Activated effector memory CD4-positive, alpha-beta T cell treated with Interleukin-2 at 50 U/mL for 16 hours (primary cell): ENCODE results near the gene GPRIN2.
"Not testable (repeated sequence)": the region's sequence is repeated elsewhere in the genome, so short reads cannot be mapped to it uniquely, and the experiment has no call there.

Experiments used
- DNase-seq: peaks from one replicate; pipeline ENCODE4 v3.0.0-alpha.2; 2020

Gene GPRIN2

DNA sequence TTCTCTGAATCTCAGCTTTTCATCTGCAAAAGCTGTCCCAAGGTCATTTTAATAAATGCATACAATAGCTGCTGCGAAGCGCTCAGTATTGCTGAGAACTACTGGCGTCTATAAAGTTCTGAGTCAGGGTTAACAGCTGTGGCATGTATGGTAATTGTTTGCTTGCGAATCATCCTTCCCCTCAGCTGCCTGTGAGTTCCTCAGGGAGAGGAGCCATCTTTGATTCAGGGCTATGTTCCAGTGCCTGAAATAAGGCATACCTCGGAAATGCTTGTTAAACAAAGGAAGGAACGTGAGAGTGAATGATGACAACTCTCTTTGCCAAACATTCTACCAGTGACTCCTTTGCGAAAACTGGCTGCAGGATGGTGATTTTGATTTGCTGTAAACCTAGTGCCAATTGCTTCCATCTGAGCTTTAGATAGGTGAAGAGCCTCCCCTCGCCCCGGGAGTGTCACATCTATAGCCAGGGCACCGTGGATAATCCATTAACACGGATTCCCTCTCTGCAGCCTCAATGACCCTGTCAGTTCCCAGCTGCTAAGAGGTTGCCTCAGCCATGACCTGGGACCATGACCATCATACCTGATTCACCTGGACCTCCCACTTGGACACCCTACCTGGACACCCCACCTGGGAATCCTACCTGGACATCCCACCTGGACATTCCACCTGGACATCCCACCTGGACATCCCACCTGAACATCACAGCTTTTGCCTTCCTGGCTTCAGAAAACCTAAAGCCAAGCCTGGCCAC is 39.6 kb downstream of the GPRIN2 start:
- DNase-seq, result no peak

DNA sequence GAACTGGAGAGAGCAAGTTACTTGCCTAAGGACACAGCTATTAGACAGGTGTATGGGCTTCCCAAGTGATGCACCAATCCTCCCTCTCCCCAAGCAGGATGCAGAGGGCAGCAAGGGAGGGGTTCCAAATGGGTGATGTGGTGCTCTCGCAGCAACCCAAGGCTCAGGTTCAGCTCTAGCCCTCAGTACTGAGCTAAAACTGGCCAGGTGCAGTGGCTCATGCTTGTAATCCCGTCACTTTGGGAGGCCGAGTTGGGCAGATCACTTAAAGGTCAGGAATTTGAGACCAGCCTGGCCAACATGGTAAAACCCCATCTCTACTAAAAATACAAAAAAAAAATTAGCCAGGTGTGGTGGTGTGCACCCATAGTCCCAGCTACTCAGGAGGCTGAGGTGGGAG is 40.7 kb downstream of the GPRIN2 start:
- DNase-seq, result peak; percentile 0

DNA sequence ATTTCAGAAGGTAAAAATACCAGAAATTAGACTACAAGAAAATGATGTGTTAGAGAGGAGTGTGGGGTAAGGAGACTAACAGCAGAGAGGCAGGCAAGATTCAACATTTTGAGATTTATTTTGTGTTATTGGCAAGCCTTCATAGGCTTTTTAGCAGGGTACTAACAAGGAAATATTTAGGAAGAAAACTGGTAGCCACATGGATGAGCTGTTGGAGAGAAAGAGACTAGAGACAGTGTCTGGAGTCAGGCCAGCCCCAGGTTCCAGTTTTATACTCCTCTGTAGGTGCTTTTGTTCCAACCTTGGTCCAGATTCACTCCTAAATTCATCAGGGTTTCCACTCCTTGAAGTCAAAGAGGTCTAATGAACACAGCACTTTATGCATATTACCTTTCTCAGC is 41.1 kb downstream of the GPRIN2 start:
- no peak for DNase-seq

DNA sequence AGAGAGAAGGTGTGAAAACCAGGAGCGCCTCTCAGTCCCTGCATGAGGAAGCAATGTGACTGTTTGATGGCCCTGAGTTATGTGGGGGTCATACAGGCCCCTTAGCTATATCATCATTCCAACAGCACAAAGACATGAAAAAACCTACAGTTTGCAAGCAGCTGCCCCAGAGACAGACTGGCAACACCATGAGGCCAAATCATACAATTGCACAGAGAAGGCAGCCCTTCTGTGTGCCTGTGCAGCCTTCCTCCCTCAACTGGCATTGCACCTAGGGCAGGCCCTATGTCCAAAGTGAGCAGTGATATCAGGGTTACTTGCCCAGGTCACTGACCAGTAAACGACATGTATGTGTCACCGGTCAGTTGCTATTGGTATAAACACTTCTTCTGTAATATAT is 41.6 kb downstream of the GPRIN2 start:
- no peak for DNase-seq

DNA sequence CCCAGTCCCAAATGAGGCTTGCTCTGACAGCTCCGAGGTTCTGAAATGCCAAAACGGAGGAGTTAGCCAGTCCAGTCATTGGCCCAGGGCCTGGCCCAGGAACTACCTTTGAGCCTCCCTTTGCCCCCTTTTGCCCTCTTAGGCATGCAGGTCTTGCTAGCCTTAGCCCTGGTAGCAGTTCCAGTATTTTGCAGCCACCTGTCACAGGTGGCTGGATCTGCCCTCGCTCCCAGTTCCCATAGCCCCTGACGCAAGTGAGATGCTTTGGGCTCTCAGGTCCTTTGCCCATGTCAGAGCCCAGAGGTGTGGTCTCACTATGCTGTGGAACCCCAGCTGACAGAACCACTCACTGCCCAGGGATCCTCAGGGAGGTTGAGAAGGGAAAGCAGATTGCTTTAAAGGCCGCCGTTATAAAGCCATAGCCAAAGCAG is 42.0 kb downstream of the GPRIN2 start:
- DNase-seq, result no peak

DNA sequence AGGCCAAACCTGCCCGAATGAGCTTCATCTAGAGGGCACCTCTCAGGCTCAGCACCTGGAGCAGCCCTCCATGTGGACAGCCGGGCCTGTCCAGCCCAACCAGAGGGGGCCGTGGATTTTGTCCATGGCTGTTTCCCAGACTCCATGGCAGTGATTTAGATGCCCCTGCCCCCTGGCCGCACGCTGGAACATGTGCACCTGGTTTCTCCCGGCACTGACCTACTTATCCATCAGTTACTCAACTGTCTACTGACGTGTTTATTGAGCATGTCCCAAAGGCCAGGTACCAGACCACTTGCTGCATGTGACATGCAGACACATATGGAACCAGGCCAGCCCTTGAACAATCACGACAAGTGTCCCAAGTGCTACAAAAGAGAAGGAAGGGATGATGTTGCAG is 43.1 kb downstream of the GPRIN2 start:
- not testable (repeated sequence) for DNase-seq

DNA sequence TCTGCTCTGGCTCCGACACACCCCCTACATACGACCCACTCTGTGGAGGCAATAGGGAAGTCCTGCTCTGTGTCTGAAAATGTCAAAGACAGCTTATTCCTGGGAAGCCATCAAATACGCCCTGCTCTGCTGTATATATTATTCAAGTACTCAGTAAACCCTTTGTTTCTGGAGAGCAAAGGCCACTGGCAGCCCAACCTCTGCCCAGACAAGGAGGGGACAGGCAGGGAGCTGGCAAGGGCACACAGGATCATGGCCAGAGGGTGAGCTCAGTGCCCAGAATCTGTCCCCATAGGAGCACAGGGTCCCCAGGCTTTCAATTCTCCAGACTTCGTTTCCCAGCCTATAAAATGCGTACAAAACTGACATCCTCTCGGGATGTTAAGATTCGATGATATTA is 43.7 kb downstream of the GPRIN2 start:
- not testable (repeated sequence) for DNase-seq

DNA sequence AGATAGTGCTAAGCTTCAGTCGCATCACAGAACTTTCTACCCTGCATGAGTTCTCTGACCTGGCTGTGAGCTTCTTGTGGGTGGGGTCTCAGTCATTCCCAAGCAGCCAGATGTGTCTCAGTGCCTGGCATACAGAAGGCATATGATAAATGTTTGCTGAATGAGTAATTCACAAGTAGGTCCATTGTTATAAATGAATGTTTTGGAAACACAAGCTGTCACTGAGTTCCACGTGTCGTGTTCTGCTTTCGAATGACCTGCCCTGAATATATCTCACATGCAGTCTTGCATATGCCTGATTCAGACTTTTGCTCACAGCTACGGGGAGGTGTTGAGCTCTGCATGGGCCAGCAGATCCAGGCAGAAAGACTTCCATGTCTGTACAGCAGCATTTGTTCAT is 44.5 kb downstream of the GPRIN2 start:
- DNase-seq, result not testable (repeated sequence)
